Activated T-cell treated with anti-CD3 and anti-CD28 coated beads for 48 hours (primary cell): Measurements from ENCODE around the gene ACP4.
A peak's percentile ranks its signal among the peaks of the same experiment; 100 is the strongest.

ENCODE experiments used
- DNase-seq: peaks from one replicate; pipeline ENCODE4 v3.0.0-alpha.2; 2020; ENCODE audit warnings: low read depth

Gene ACP4

GRCh38 chr19:50822661-50823208 is 32.5 kb downstream of the ACP4 start:
- DNase-seq, result no peak

- no peak for DNase-seq
Measured at GRCh38 chr19:50823389-50824042, 33.3 kb downstream of the ACP4 start, which contains the start of gene KLK1. KLK1 (minus strand) TSS chr19:50823787; CDS start chr19:50823748, 39 bp downstream.

GRCh38 chr19:50826492-50827240 is 36.5 kb downstream of the ACP4 start:
- no peak for DNase-seq

GRCh38 chr19:50827476-50827875 is 37.3 kb downstream of the ACP4 start:
- DNase-seq, result no peak

- no peak for DNase-seq
Measured at GRCh38 chr19:50829801-50830200, 39.6 kb downstream of the ACP4 start.

- no peak for DNase-seq
Measured at GRCh38 chr19:50830266-50831025, 40.2 kb downstream of the ACP4 start.

GRCh38 chr19:50831026-50831396 is 40.8 kb downstream of the ACP4 start:
- no peak for DNase-seq

- no peak for DNase-seq
Measured at GRCh38 chr19:50832666-50833065, 42.5 kb downstream of the ACP4 start.

GRCh38 chr19:50833117-50833801 is 43.0 kb downstream of the ACP4 start, which contains the start of gene KLK15:
KLK15 (minus strand) TSS chr19:50833574; CDS start chr19:50831492, 2,082 bp downstream.
- no peak for DNase-seq

GRCh38 chr19:50833802-50834167 is 43.6 kb downstream of the ACP4 start:
- DNase-seq, result no peak

- no peak for DNase-seq
Measured at GRCh38 chr19:50835103-50835784, 45.0 kb downstream of the ACP4 start.

- peak; percentile 74 for DNase-seq
Measured at GRCh38 chr19:50835785-50836542, 45.7 kb downstream of the ACP4 start.

- no peak for DNase-seq
Measured at GRCh38 chr19:50836543-50837195, 46.5 kb downstream of the ACP4 start.

- no peak for DNase-seq
Measured at GRCh38 chr19:50837300-50837699, 47.1 kb downstream of the ACP4 start.

- DNase-seq, result no peak
Measured at GRCh38 chr19:50838239-50838638, 48.0 kb downstream of the ACP4 start.

GRCh38 chr19:50839712-50840655 is 49.8 kb downstream of the ACP4 start:
- DNase-seq, result no peak

GRCh38 chr19:50842130-50842529 is 51.9 kb downstream of the ACP4 start:
- no peak for DNase-seq

GRCh38 chr19:50843205-50843604 is 53.0 kb downstream of the ACP4 start:
- DNase-seq, result no peak

GRCh38 chr19:50843701-50844221 is 53.5 kb downstream of the ACP4 start:
- DNase-seq, result no peak
